ENCODE measurements around the gene RSRC1.
"Not testable (repeated sequence)": the region's sequence is repeated elsewhere in the genome, so short reads cannot be mapped to it uniquely, and the experiment has no call there.

RSRC1 gene

GRCh38 chr3:158508481-158508880, 398.6 kb downstream of the RSRC1 start:
- TF ChIP-seq CTCF (IDR thresholded peaks at IDR 0.05; ENCODE audit: low read depth, low read length, poor library complexity, severe bottlenecking) (no peak), EZH2phosphoT487 (IDR thresholded peaks at IDR 0.05; ENCODE audit: borderline replicate concordance, low read length) (no peak)
- H3K9me3 ChIP-seq (ENCODE audit: control insufficient read depth, insufficient read depth, low read length) = no peaks in the 10 kb centered on the region
- H3K9me2 ChIP-seq (replicated peaks; ENCODE audit: control insufficient read depth, low read length) = no peaks in the 10 kb centered on the region
- H3K4me1 ChIP-seq (ENCODE audit: control insufficient read depth, low read length) = no peaks in the 10 kb centered on the region
- no peak overlapping the region for H3K4me3 ChIP-seq (ENCODE audit: low read length)
- H3K27ac ChIP-seq (ENCODE audit: low read depth, low read length) = no peak overlapping the region
- H3K27me3 ChIP-seq (ENCODE audit: control insufficient read depth, low read length) = no peaks in the 10 kb centered on the region
- no peaks in the 10 kb centered on the region for H3K79me2 ChIP-seq (ENCODE audit: control insufficient read depth, low read length)
- H4K20me1 ChIP-seq (ENCODE audit: control insufficient read depth, insufficient read depth, low read depth, low read length) = no peaks in the 10 kb centered on the region
- H3K4me2 ChIP-seq (ENCODE audit: low read length) = no peak overlapping the region
- no peaks in the 10 kb centered on the region for H3F3A ChIP-seq (ENCODE audit: control insufficient read depth, insufficient read depth)
- H3K36me3 ChIP-seq (ENCODE audit: control insufficient read depth, low read length) = no peaks in the 10 kb centered on the region

GRCh38 chr3:158509891-158510290, 400.0 kb downstream of the RSRC1 start:
- Histone ChIP-seq H3K4me1 (ENCODE audit: control insufficient read depth, low read length) (no peaks in the 10 kb centered on the region), H3K36me3 (ENCODE audit: control insufficient read depth, low read length) (no peaks in the 10 kb centered on the region), H3K9me2 (replicated peaks; ENCODE audit: control insufficient read depth, low read length) (no peaks in the 10 kb centered on the region), H3K79me2 (ENCODE audit: control insufficient read depth, low read length) (no peaks in the 10 kb centered on the region), H3K4me2 (ENCODE audit: low read length) (no peak overlapping the region), H3K9me3 (ENCODE audit: control insufficient read depth, insufficient read depth, low read length) (no peaks in the 10 kb centered on the region), H3K27ac (ENCODE audit: low read depth, low read length) (no peak overlapping the region), H4K20me1 (ENCODE audit: control insufficient read depth, insufficient read depth, low read depth, low read length) (no peaks in the 10 kb centered on the region), H3K27me3 (ENCODE audit: control insufficient read depth, low read length) (no peaks in the 10 kb centered on the region), H3F3A (ENCODE audit: control insufficient read depth, insufficient read depth) (no peaks in the 10 kb centered on the region), H3K4me3 (ENCODE audit: low read length) (no peak overlapping the region)
- TF ChIP-seq CTCF (IDR thresholded peaks at IDR 0.05; ENCODE audit: low read depth, low read length, poor library complexity, severe bottlenecking) (no peak), EZH2phosphoT487 (IDR thresholded peaks at IDR 0.05; ENCODE audit: borderline replicate concordance, low read length) (no peak)

GRCh38 chr3:158516729-158517128, 406.8 kb downstream of the RSRC1 start:
- not testable (repeated sequence) for H3K9me3 ChIP-seq (ENCODE audit: control insufficient read depth, insufficient read depth, low read length); H3F3A ChIP-seq (ENCODE audit: control insufficient read depth, insufficient read depth); H3K9me2 ChIP-seq (replicated peaks; ENCODE audit: control insufficient read depth, low read length); H3K27ac ChIP-seq (ENCODE audit: low read depth, low read length); H3K79me2 ChIP-seq (ENCODE audit: control insufficient read depth, low read length); H3K4me2 ChIP-seq (ENCODE audit: low read length); H3K36me3 ChIP-seq (ENCODE audit: control insufficient read depth, low read length); H3K4me3 ChIP-seq (ENCODE audit: low read length); H3K4me1 ChIP-seq (ENCODE audit: control insufficient read depth, low read length); H4K20me1 ChIP-seq (ENCODE audit: control insufficient read depth, insufficient read depth, low read depth, low read length); H3K27me3 ChIP-seq (ENCODE audit: control insufficient read depth, low read length)

- Histone ChIP-seq H3K9me2 (replicated peaks; ENCODE audit: control insufficient read depth, low read length) (no peaks in the 10 kb centered on the region), H3K9me3 (ENCODE audit: control insufficient read depth, insufficient read depth, low read length) (no peaks in the 10 kb centered on the region), H3K4me3 (ENCODE audit: low read length) (no peak overlapping the region), H3K27ac (ENCODE audit: low read depth, low read length) (no peak overlapping the region), H3F3A (ENCODE audit: control insufficient read depth, insufficient read depth) (no peaks in the 10 kb centered on the region), H3K36me3 (ENCODE audit: control insufficient read depth, low read length) (no peaks in the 10 kb centered on the region), H3K4me1 (ENCODE audit: control insufficient read depth, low read length) (no peaks in the 10 kb centered on the region), H3K79me2 (ENCODE audit: control insufficient read depth, low read length) (no peaks in the 10 kb centered on the region), H4K20me1 (ENCODE audit: control insufficient read depth, insufficient read depth, low read depth, low read length) (no peaks in the 10 kb centered on the region), H3K27me3 (ENCODE audit: control insufficient read depth, low read length) (no peaks in the 10 kb centered on the region), H3K4me2 (ENCODE audit: low read length) (no peak overlapping the region)
- TF ChIP-seq EZH2phosphoT487 (IDR thresholded peaks at IDR 0.05; ENCODE audit: borderline replicate concordance, low read length) = no peak
- TF ChIP-seq CTCF (IDR thresholded peaks at IDR 0.05; ENCODE audit: low read depth, low read length, poor library complexity, severe bottlenecking) = no peak
Observed at GRCh38 chr3:158519776-158520175, 409.9 kb downstream of the RSRC1 start.

All from DOHH2 (cell line).